Endodermal cell (in vitro differentiated cells): Measurements from ENCODE around the gene LENEP. TPM values are rescaled to one million over a fixed set of nuclear protein-coding genes. Genes with fewer than 3 reads are reported as not detected.

Experiments used
- DNase-seq: peaks from one replicate; pipeline ENCODE4 v3.0.0-alpha.2; 2017
- H3K27ac ChIP-seq: 2 replicates; pipeline ENCODE4 v1.5.1; 2013; ENCODE audit warnings: mild to moderate bottlenecking, low read depth, low read length, moderate library complexity
- H3K27me3 ChIP-seq: 2 replicates; pipeline ENCODE4 v1.6.1; 2013; ENCODE audit warnings: mild to moderate bottlenecking, low read length, moderate library complexity; ENCODE audit not compliant: insufficient read depth, control insufficient read depth, poor library complexity, severe bottlenecking
- H3K36me3 ChIP-seq: 2 replicates; pipeline ENCODE4 v1.7.0; 2013; ENCODE audit warnings: mild to moderate bottlenecking, low read length, moderate library complexity; ENCODE audit not compliant: control insufficient read depth, insufficient read depth
- H3K4me1 ChIP-seq: one replicate; pipeline ENCODE4 v1.7.0; 2013; ENCODE audit warnings: low read length; ENCODE audit not compliant: control insufficient read depth, insufficient read depth
- H3K4me3 ChIP-seq: 2 replicates; pipeline ENCODE4 v1.5.1; 2013; ENCODE audit warnings: mild to moderate bottlenecking, low read length, moderate library complexity
- H3K9ac ChIP-seq: 2 replicates; pipeline ENCODE4 v1.6.1; 2013; ENCODE audit warnings: mild to moderate bottlenecking, low read length, moderate library complexity; ENCODE audit not compliant: poor library complexity, severe bottlenecking; ENCODE audit errors: extremely low read depth
- H3K9me3 ChIP-seq: 2 replicates; pipeline ENCODE4 v1.6.1; 2013; ENCODE audit warnings: mild to moderate bottlenecking, low read length, moderate library complexity; ENCODE audit not compliant: control insufficient read depth
- H3K27ac Mint-ChIP-seq: 2 replicates; pipeline ENCODE4 v1.8.0; 2020; ENCODE audit warnings: mixed read lengths
- H3K27me3 Mint-ChIP-seq: 2 replicates; pipeline ENCODE4 v1.8.0; 2021; ENCODE audit warnings: mild to moderate bottlenecking, mixed read lengths; ENCODE audit not compliant: insufficient read depth
- H3K36me3 Mint-ChIP-seq: 2 replicates; pipeline ENCODE4 v1.8.0; 2020; ENCODE audit warnings: low read depth, mixed read lengths
- H3K4me1 Mint-ChIP-seq: 2 replicates; pipeline ENCODE4 v1.8.0; 2020; ENCODE audit warnings: mixed read lengths
- H3K4me3 Mint-ChIP-seq: 2 replicates; pipeline ENCODE4 v1.8.0; 2020; ENCODE audit warnings: mild to moderate bottlenecking, moderate library complexity, mixed read lengths
- H3K9me3 Mint-ChIP-seq: 2 replicates; pipeline ENCODE4 v1.8.0; 2020; ENCODE audit warnings: mild to moderate bottlenecking, mixed read lengths
- CTCF ChIP-seq: fragments of 200-600 bp; sonication (generic); conservative IDR thresholded peaks from 2 replicates; pipeline ENCODE4 v1.5.0; 2021; ENCODE audit warnings: antibody characterized with exemption, mild to moderate bottlenecking
- WGBS, 2 experiments: methylation state at CpG; one replicate each; pipeline versions ENCODE4 v1.1.5 to v1.1.7; 2013; ENCODE audit warnings: missing lambda C conversion rate in 2 of 2, mixed read lengths in 1 of 2; ENCODE audit not compliant: insufficient coverage in 1 of 2, insufficient read length in 1 of 2; 5-methylcytosine and 5-hydroxymethylcytosine counted together
- total RNA-seq, 2 donors: library from RNA; stranded (reverse); fragmentation: NEBNext Ultra II Directional in 1 of 2; extraction: Animal tissue kit (Norgen Biotek cat#: 25700) in 1 of 2; gene quantifications; 2 replicates in 1 of 2; 3 replicates in 1 of 2; pipeline ENCODE4 v1.2.1, GENCODE V29; 2021

LENEP gene
- total RNA-seq, 2 donors from 2014 or later: 2.0 TPM; not detected in 1

GRCh38 chr1:155026154-155026553 is 32.8 kb downstream of the LENEP start:
- Histone ChIP-seq H3K27me3 (no peaks in the 10 kb centered on the region), H3K36me3 (no peaks in the 10 kb centered on the region), H3K9ac (no peak overlapping the region), H3K4me1 (no peaks in the 10 kb centered on the region), H3K27ac (no peak overlapping the region), H3K4me3 (no peak overlapping the region), H3K9me3 (no peaks in the 10 kb centered on the region)
- H3K9me3 Mint-ChIP-seq: no peaks in the 10 kb centered on the region
- no peaks in the 10 kb centered on the region for H3K4me1 Mint-ChIP-seq
- no peak for DNase-seq
- no peak overlapping the region for H3K27ac Mint-ChIP-seq
- H3K4me3 Mint-ChIP-seq: no peak overlapping the region
- peaks cover 2% of the 10 kb centered on the region for H3K27me3 Mint-ChIP-seq
- 68 to 82% methylated on average over 6 to 9 of the region's 9 CpGs for WGBS, 2 experiments
- H3K36me3 Mint-ChIP-seq: no peaks in the 10 kb centered on the region
- no peak for TF ChIP-seq CTCF

GRCh38 chr1:155026588-155026987 is 33.2 kb downstream of the LENEP start:
- Mint-ChIP-seq H3K4me3 (no peak overlapping the region), H3K9me3 (no peaks in the 10 kb centered on the region), H3K36me3 (no peaks in the 10 kb centered on the region), H3K27me3 (peaks cover 2% of the 10 kb centered on the region), H3K4me1 (no peaks in the 10 kb centered on the region), H3K27ac (no peak overlapping the region)
- DNase-seq: no peak
- Histone ChIP-seq H3K36me3 (no peaks in the 10 kb centered on the region), H3K4me3 (no peak overlapping the region), H3K27ac (no peak overlapping the region), H3K27me3 (no peaks in the 10 kb centered on the region), H3K9ac (no peak overlapping the region), H3K4me1 (no peaks in the 10 kb centered on the region), H3K9me3 (no peaks in the 10 kb centered on the region)
- WGBS, 2 experiments: 90 to 91% methylated on average over 6 of the region's 6 CpGs
- no peak for TF ChIP-seq CTCF

DNA sequence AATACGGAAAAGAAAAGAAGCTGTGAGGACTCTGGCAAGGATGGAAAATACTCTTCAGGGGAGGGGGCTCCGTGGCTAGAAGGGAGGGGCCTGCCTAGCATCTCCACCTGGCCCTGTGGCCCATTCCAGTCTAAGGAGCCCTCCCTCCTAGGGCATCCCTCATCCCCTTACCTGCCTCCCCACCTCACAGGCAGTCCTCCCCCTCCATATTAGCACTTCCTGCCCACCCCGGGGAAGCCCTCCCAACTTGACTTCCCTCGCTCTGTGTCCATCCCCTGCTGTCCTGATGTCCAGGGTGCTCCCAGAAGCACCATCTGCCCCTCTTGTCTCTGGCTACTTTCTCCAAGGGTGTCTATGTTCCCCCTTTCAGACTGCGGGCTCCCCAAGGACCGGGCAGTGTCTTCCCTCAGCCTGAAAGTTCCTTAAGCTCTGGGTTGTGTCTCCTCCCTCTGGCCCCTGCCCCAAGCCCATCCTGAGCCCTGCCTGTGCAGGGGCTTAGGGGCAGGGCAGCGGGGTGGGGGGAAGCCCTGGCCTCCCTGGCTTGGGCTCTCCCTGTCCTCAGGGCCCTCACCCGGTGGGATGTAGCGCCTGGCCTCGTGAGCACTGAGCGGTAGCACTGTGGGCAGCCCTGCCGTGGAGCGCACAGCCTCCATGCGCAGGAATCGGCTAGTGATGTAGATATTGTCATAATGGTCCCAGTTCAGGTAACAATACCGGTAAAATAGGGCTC is 36.3 kb downstream of the LENEP start:
- H3K4me1 Mint-ChIP-seq: no peaks in the 10 kb centered on the region
- DNase-seq: no peak
- H3K36me3 Mint-ChIP-seq: no peaks in the 10 kb centered on the region
- no peaks in the 10 kb centered on the region for H3K36me3 ChIP-seq
- H3K9me3 Mint-ChIP-seq: no peaks in the 10 kb centered on the region
- no peak overlapping the region for H3K9ac ChIP-seq
- H3K27ac ChIP-seq: no peak overlapping the region
- no peak for TF ChIP-seq CTCF
- H3K27ac Mint-ChIP-seq: no peak overlapping the region
- H3K9me3 ChIP-seq: no peaks in the 10 kb centered on the region
- no peaks in the 10 kb centered on the region for H3K4me1 ChIP-seq
- H3K27me3 ChIP-seq: no peaks in the 10 kb centered on the region
- no peak overlapping the region for H3K4me3 Mint-ChIP-seq
- peaks cover 9% of the 10 kb centered on the region for H3K27me3 Mint-ChIP-seq
- WGBS, 2 experiments: 91 to 96% methylated on average over 6 to 16 of the region's 16 CpGs
- H3K4me3 ChIP-seq: no peak overlapping the region
